Activated CD8-positive, alpha-beta memory T cell treated with anti-CD3 and anti-CD28 coated beads for 24 hours (primary cell): ENCODE results near the gene GPC4.
"Not testable (repeated sequence)": the region's sequence is repeated elsewhere in the genome, so short reads cannot be mapped to it uniquely, and the experiment has no call there.

Source experiments
- DNase-seq: peaks from one replicate; pipeline ENCODE4 v3.0.0-alpha.2; 2020

The GPC4 gene

GRCh38 chrX:133300591-133300990, 114.7 kb downstream of the GPC4 start:
- DNase-seq: no peak

- DNase-seq: no peak
Measured at GRCh38 chrX:133297284-133297683, 118.0 kb downstream of the GPC4 start.

- no peak for DNase-seq
Measured at GRCh38 chrX:133294126-133294525, 121.2 kb downstream of the GPC4 start.

- no peak for DNase-seq
Measured at GRCh38 chrX:133290076-133290475, 125.2 kb downstream of the GPC4 start.

- DNase-seq: no peak
Measured at GRCh38 chrX:133287860-133288259, 127.4 kb downstream of the GPC4 start.

GRCh38 chrX:133285341-133285740, 129.9 kb downstream of the GPC4 start:
- no peak for DNase-seq

GRCh38 chrX:133279112-133279730, 136.1 kb downstream of the GPC4 start:
- DNase-seq: not testable (repeated sequence)

GRCh38 chrX:133273180-133273579, 142.1 kb downstream of the GPC4 start:
- DNase-seq: no peak

GRCh38 chrX:133269168-133269567, 146.1 kb downstream of the GPC4 start:
- no peak for DNase-seq

GRCh38 chrX:133267621-133268020, 147.7 kb downstream of the GPC4 start:
- DNase-seq: no peak

- no peak for DNase-seq
Measured at GRCh38 chrX:133265331-133265730, 150.0 kb downstream of the GPC4 start.

- no peak for DNase-seq
Measured at GRCh38 chrX:133258481-133258880, 156.8 kb downstream of the GPC4 start.

- DNase-seq: no peak
Measured at GRCh38 chrX:133254666-133255065, 160.6 kb downstream of the GPC4 start.

- no peak for DNase-seq
Measured at GRCh38 chrX:133251204-133251603, 164.1 kb downstream of the GPC4 start.

GRCh38 chrX:133250184-133251100, 164.8 kb downstream of the GPC4 start:
- DNase-seq: no peak
